Mesothelial cell of epicardium (in vitro differentiated cells): ENCODE results near the gene DAB2IP. TPM values are rescaled to one million over a fixed set of nuclear protein-coding genes. Genes with fewer than 3 reads are reported as not detected.

Source experiments
- DNase-seq, 2 experiments: peaks; one replicate each; pipeline ENCODE4 v3.0.0; 2021; ENCODE audit warnings: low spot score in 2 of 2; ENCODE audit not compliant: unreplicated experiment in 2 of 2
- H3K27ac Mint-ChIP-seq: 2 replicates; pipeline ENCODE4 v1.8.0; 2021; ENCODE audit warnings: mixed read lengths
- H3K27me3 Mint-ChIP-seq: 2 replicates; pipeline ENCODE4 v1.8.0; 2021; ENCODE audit warnings: low read depth, mixed read lengths
- H3K36me3 Mint-ChIP-seq: 2 replicates; pipeline ENCODE4 v1.8.0; 2021; ENCODE audit warnings: mixed read lengths
- H3K4me1 Mint-ChIP-seq: 2 replicates; pipeline ENCODE4 v1.8.0; 2021; ENCODE audit warnings: mixed read lengths
- H3K4me3 Mint-ChIP-seq: 2 replicates; pipeline ENCODE4 v1.8.0; 2021; ENCODE audit warnings: mild to moderate bottlenecking, moderate library complexity, mixed read lengths
- H3K9me3 Mint-ChIP-seq: 2 replicates; pipeline ENCODE4 v1.8.0; 2021; ENCODE audit warnings: mixed read lengths
- CTCF ChIP-seq: fragments of 200-600 bp; sonication (generic); IDR thresholded peaks from one replicate; pipeline ENCODE4 v1.5.0; 2021; ENCODE audit warnings: antibody characterized with exemption; ENCODE audit not compliant: unreplicated experiment
- total RNA-seq: library from RNA; stranded (reverse); gene quantifications from 3 replicates; pipeline ENCODE4 v1.2.1, GENCODE V29; 2021

DAB2IP gene
- total RNA-seq, 1 donor from 2014 or later, result 75.7 TPM

- Mint-ChIP-seq H3K4me1 (peaks cover 51% of the 10 kb centered on the region), H3K36me3 (no peaks in the 10 kb centered on the region), H3K27me3 (no peaks in the 10 kb centered on the region), H3K4me3 (no peak overlapping the region), H3K9me3 (no peaks in the 10 kb centered on the region), H3K27ac (peak overlapping the region; percentile 66)
- DNase-seq, result no peak
- TF ChIP-seq CTCF, result no peak
Measured at GRCh38 chr9:121635300-121635876, 16.0 kb upstream of the DAB2IP start.

DNA sequence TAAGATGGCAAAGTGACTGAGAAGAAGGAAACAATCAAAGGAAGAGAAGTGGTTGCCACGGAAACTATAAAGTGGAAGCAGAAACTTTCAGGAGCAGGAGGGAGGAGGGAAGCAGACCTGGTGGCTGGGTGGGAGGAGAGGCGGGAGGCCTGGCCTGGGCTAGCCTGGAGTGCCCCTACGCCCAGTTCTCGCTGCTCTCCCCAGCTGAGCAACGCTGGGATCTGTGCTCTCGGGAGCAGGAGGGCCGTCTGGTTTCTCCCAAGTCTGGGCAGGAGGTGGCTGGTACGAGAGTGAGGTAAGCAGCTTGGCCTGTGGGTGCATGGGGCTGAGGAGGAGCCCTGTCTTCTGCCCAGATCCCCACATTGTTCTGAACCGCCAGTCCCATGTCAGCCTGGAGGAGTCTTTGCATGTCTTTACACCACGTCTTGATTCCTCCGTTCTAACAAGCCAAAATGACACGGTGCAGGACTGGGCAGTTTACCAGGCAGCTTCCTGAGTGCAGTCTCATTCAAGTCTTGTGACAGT, 15.0 kb upstream of the DAB2IP start:
- Mint-ChIP-seq H3K4me1 (peaks cover 51% of the 10 kb centered on the region), H3K27ac (peak overlapping the region; percentile 64), H3K27me3 (no peaks in the 10 kb centered on the region), H3K36me3 (no peaks in the 10 kb centered on the region), H3K9me3 (no peaks in the 10 kb centered on the region), H3K4me3 (no peak overlapping the region)
- no peak for DNase-seq
- no peak for TF ChIP-seq CTCF

DNA sequence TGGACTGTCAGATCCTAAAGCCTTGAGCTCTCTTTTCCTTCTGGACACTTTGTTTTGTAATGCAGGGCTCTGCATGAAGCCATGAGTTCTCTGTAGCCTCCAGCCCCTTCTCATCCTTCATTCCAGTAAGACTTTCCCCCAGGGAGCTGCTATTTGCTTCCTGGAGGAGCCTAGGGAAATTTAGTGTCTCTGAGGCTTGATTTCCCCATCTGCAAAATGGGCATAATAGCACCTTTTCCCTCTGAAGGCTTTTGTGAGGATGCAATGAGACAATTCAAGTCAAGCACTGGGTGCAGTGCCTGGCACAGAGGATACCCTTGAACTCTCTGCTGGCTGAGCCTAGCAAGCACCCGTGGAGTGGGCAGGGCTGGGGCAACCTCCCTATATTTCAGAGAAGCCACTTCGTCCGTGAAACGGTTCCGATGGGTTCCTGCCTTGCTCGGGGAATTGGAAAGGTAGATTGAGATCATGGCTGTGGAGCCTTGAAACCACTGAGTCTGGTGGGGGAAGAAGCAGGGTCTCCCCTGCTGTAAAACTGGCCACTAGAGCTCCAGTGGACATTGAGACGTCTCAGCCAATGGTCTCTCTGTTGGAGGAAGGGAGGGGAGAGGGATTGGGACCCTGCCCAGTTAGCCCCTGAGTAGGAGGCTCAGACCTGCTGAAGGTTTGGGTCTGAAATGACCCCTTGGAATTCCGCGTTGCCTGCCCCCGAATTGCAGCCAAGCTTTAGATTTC, 14.3 kb upstream of the DAB2IP start:
- H3K27ac Mint-ChIP-seq, result peak overlapping the region; percentile 74
- no peaks in the 10 kb centered on the region for H3K36me3 Mint-ChIP-seq
- TF ChIP-seq CTCF, result no peak
- H3K27me3 Mint-ChIP-seq, result no peaks in the 10 kb centered on the region
- no peaks in the 10 kb centered on the region for H3K9me3 Mint-ChIP-seq
- H3K4me1 Mint-ChIP-seq, result peaks cover 51% of the 10 kb centered on the region
- H3K4me3 Mint-ChIP-seq, result no peak overlapping the region
- no peak for DNase-seq

GRCh38 chr9:121637713-121638220, 13.7 kb upstream of the DAB2IP start:
- Mint-ChIP-seq H3K27ac (peak overlapping the region; percentile 74), H3K4me3 (no peak overlapping the region), H3K36me3 (no peaks in the 10 kb centered on the region), H3K4me1 (peaks cover 48% of the 10 kb centered on the region), H3K9me3 (no peaks in the 10 kb centered on the region), H3K27me3 (no peaks in the 10 kb centered on the region)
- no peak for TF ChIP-seq CTCF
- DNase-seq, result no peak

GRCh38 chr9:121638399-121638798, 13.0 kb upstream of the DAB2IP start:
- H3K27ac Mint-ChIP-seq, result peak overlapping the region; percentile 74
- H3K4me1 Mint-ChIP-seq, result peaks cover 45% of the 10 kb centered on the region
- no peaks in the 10 kb centered on the region for H3K9me3 Mint-ChIP-seq
- H3K36me3 Mint-ChIP-seq, result no peaks in the 10 kb centered on the region
- no peak for DNase-seq
- TF ChIP-seq CTCF, result no peak
- no peak overlapping the region for H3K4me3 Mint-ChIP-seq
- no peaks in the 10 kb centered on the region for H3K27me3 Mint-ChIP-seq
